MM.1S (cell line): Measurements from ENCODE around the gene COQ7.

ENCODE experiments used
- DNase-seq: peaks from one replicate; pipeline ENCODE4 v3.0.0-alpha.2; 2015
- H2AFZ ChIP-seq: fragments of 300-600 bp; sonication (generic); 2 replicates; pipeline ENCODE4 v1.6.0; 2016; ENCODE audit warnings: antibody characterized with exemption, low read length
- H3F3A ChIP-seq: fragments of 300-600 bp; sonication (generic); 2 replicates; pipeline ENCODE4 v1.6.1; 2016; ENCODE audit warnings: mild to moderate bottlenecking, antibody characterized with exemption, low read length, moderate library complexity, mixed read lengths; ENCODE audit not compliant: insufficient read depth
- H3K27ac ChIP-seq: fragments of 300-600 bp; sonication (generic); 2 replicates; pipeline ENCODE4 v1.5.1; 2016; ENCODE audit warnings: mild to moderate bottlenecking, low read length
- H3K27me3 ChIP-seq: fragments of 300-600 bp; sonication (generic); replicated peaks from 2 replicates; pipeline ENCODE4 v1.6.0; 2016; ENCODE audit warnings: low read length; ENCODE audit not compliant: insufficient read depth
- H3K36me3 ChIP-seq: fragments of 300-600 bp; sonication (generic); replicated peaks from 2 replicates; pipeline ENCODE4 v1.6.1; 2016; ENCODE audit warnings: mild to moderate bottlenecking, low read length, mixed read lengths; ENCODE audit not compliant: insufficient read depth
- H3K4me1 ChIP-seq: fragments of 300-600 bp; sonication (generic); 2 replicates; pipeline ENCODE4 v1.6.1; 2016; ENCODE audit warnings: low read length, mixed read lengths
- H3K4me2 ChIP-seq: fragments of 300-600 bp; sonication (generic); 2 replicates; pipeline ENCODE4 v1.6.0; 2016; ENCODE audit warnings: low read depth, low read length
- H3K4me3 ChIP-seq: fragments of 300-600 bp; sonication (generic); 2 replicates; pipeline ENCODE4 v1.5.1; 2016; ENCODE audit warnings: low read length, mixed read lengths
- H3K79me2 ChIP-seq: fragments of 300-600 bp; sonication (generic); 2 replicates; pipeline ENCODE4 v1.6.1; 2016; ENCODE audit warnings: mixed run types, low read length, mixed read lengths
- H3K9ac ChIP-seq: fragments of 300-600 bp; sonication (generic); 2 replicates; pipeline ENCODE4 v1.6.1; 2016; ENCODE audit warnings: low read length, mixed read lengths
- H3K9me2 ChIP-seq: fragments of 300-600 bp; sonication (generic); replicated peaks from 2 replicates; pipeline ENCODE4 v1.6.1; 2016; ENCODE audit warnings: mild to moderate bottlenecking, low read length, mixed read lengths; ENCODE audit not compliant: insufficient read depth
- H3K9me3 ChIP-seq: fragments of 300-600 bp; sonication (generic); replicated peaks from 2 replicates; pipeline ENCODE4 v1.6.1; 2016; ENCODE audit warnings: mild to moderate bottlenecking, low read length, mixed read lengths; ENCODE audit not compliant: insufficient read depth
- H4K20me1 ChIP-seq: fragments of 300-600 bp; sonication (generic); 2 replicates; pipeline ENCODE4 v1.6.1; 2016; ENCODE audit warnings: mild to moderate bottlenecking, low read length, moderate library complexity, mixed read lengths; ENCODE audit not compliant: insufficient read depth
- CTCF ChIP-seq: fragments of 300-600 bp; sonication (generic); IDR thresholded peaks from 2 replicates; pipeline ENCODE4 v1.5.1; 2016; ENCODE audit warnings: antibody characterized with exemption, low read length, mixed read lengths
- EZH2 ChIP-seq: fragments of 300-600 bp; sonication (generic); optimal IDR thresholded peaks from 2 replicates; pipeline ENCODE3; 2017; ENCODE audit warnings: low read depth, mild to moderate bottlenecking, antibody characterized with exemption, low read length, mixed read lengths
- EZH2phosphoT487 ChIP-seq: fragments of 300-600 bp; sonication (generic); IDR thresholded peaks from 2 replicates; pipeline ENCODE4 v1.6.1; 2018; ENCODE audit warnings: antibody characterized with exemption, low read length

The COQ7 gene

GRCh38 chr16:19127205-19127604 lies 59.8 kb downstream of the COQ7 start:
- Histone ChIP-seq H3K4me1 (no peaks in the 10 kb centered on the region), H3K27ac (no peak overlapping the region), H3K4me2 (no peak overlapping the region), H3K9me2 (no peaks in the 10 kb centered on the region), H4K20me1 (no peaks in the 10 kb centered on the region), H3K79me2 (no peaks in the 10 kb centered on the region), H3K4me3 (no peak overlapping the region), H3K27me3 (no peaks in the 10 kb centered on the region), H2AFZ (no peak overlapping the region), H3K36me3 (no peaks in the 10 kb centered on the region), H3K9me3 (no peaks in the 10 kb centered on the region), H3F3A (no peaks in the 10 kb centered on the region), H3K9ac (no peak overlapping the region)
- no peak for DNase-seq
- no peak for TF ChIP-seq CTCF
- no peak for TF ChIP-seq EZH2
- no peak for TF ChIP-seq EZH2phosphoT487

GRCh38 chr16:19127674-19128131 lies 60.3 kb downstream of the COQ7 start:
- no peaks in the 10 kb centered on the region for H3K36me3 ChIP-seq
- H3K4me2 ChIP-seq: no peak overlapping the region
- H4K20me1 ChIP-seq: no peaks in the 10 kb centered on the region
- no peaks in the 10 kb centered on the region for H3F3A ChIP-seq
- H3K4me3 ChIP-seq: no peak overlapping the region
- no peak overlapping the region for H2AFZ ChIP-seq
- H3K27me3 ChIP-seq: no peaks in the 10 kb centered on the region
- no peaks in the 10 kb centered on the region for H3K9me3 ChIP-seq
- no peaks in the 10 kb centered on the region for H3K79me2 ChIP-seq
- no peaks in the 10 kb centered on the region for H3K4me1 ChIP-seq
- DNase-seq: no peak
- TF ChIP-seq CTCF: no peak
- TF ChIP-seq EZH2phosphoT487: no peak
- TF ChIP-seq EZH2: no peak
- no peaks in the 10 kb centered on the region for H3K9me2 ChIP-seq
- no peak overlapping the region for H3K9ac ChIP-seq
- no peak overlapping the region for H3K27ac ChIP-seq

- Histone ChIP-seq H3K79me2 (no peaks in the 10 kb centered on the region), H4K20me1 (no peaks in the 10 kb centered on the region), H3K27me3 (no peaks in the 10 kb centered on the region), H3F3A (no peaks in the 10 kb centered on the region), H3K4me3 (no peak overlapping the region), H3K4me2 (no peak overlapping the region), H3K9me2 (no peaks in the 10 kb centered on the region), H2AFZ (no peak overlapping the region), H3K27ac (no peak overlapping the region), H3K9ac (no peak overlapping the region), H3K36me3 (no peaks in the 10 kb centered on the region), H3K4me1 (no peaks in the 10 kb centered on the region), H3K9me3 (no peaks in the 10 kb centered on the region)
- no peak for TF ChIP-seq EZH2
- no peak for TF ChIP-seq CTCF
- no peak for TF ChIP-seq EZH2phosphoT487
- DNase-seq: no peak
Observed at GRCh38 chr16:19128454-19129200, 61.2 kb downstream of the COQ7 start.
